ENCODE measurements around the gene GLRA1.

The GLRA1 gene

DNA sequence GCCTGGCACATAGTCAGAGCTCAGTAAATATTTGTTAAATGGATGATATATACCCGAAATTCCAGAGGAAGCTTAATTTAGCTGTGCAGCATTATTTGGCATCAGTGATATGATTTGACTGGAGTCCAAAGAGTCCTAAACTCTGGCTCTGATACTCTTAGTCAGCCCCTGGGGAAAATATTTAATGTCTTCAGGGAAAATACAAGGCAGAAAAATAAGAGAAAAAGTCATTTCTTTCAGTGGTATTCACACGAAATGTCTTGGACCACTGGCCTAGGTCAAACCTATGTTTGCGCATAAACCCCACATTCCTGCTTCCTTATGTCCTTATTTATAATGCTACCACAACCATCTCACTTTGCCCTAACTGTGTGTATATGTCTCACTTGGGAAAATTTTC, 23.8 kb downstream of the GLRA1 start:
- no peaks in the 10 kb centered on the region for H3K36me3 ChIP-seq (ENCODE audit: control insufficient read depth, insufficient read depth, low read length)
- H3K27ac ChIP-seq = no peak overlapping the region
- no peak overlapping the region for H3K4me2 ChIP-seq (ENCODE audit: low read length)
- no peak overlapping the region for H3K9ac ChIP-seq
- TF ChIP-seq, protein P1, sequence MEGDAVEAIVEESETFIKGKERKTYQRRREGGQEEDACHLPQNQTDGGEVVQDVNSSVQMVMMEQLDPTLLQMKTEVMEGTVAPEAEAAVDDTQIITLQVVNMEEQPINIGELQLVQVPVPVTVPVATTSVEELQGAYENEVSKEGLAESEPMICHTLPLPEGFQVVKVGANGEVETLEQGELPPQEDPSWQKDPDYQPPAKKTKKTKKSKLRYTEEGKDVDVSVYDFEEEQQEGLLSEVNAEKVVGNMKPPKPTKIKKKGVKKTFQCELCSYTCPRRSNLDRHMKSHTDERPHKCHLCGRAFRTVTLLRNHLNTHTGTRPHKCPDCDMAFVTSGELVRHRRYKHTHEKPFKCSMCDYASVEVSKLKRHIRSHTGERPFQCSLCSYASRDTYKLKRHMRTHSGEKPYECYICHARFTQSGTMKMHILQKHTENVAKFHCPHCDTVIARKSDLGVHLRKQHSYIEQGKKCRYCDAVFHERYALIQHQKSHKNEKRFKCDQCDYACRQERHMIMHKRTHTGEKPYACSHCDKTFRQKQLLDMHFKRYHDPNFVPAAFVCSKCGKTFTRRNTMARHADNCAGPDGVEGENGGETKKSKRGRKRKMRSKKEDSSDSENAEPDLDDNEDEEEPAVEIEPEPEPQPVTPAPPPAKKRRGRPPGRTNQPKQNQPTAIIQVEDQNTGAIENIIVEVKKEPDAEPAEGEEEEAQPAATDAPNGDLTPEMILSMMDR (IDR thresholded peaks at IDR 0.05) = no peak
- H2AFZ ChIP-seq = no peak overlapping the region
- no peaks in the 10 kb centered on the region for H3K4me1 ChIP-seq
- no peak overlapping the region for H3K4me3 ChIP-seq (ENCODE audit: low read depth, low read length)
- H3K79me2 ChIP-seq = no peaks in the 10 kb centered on the region
- no peaks in the 10 kb centered on the region for H3K27me3 ChIP-seq (ENCODE audit: control insufficient read depth, insufficient read depth, low read length)
- no peaks in the 10 kb centered on the region for H3K9me3 ChIP-seq (ENCODE audit: control insufficient read depth, low read length)

- Histone ChIP-seq H3K27me3 (ENCODE audit: control insufficient read depth, insufficient read depth, low read length) (no peaks in the 10 kb centered on the region), H3K79me2 (no peaks in the 10 kb centered on the region), H3K27ac (no peak overlapping the region), H3K4me2 (ENCODE audit: low read length) (no peak overlapping the region), H3K4me1 (no peaks in the 10 kb centered on the region), H3K36me3 (ENCODE audit: control insufficient read depth, insufficient read depth, low read length) (no peaks in the 10 kb centered on the region), H3K9ac (no peak overlapping the region), H2AFZ (no peak overlapping the region), H3K9me3 (ENCODE audit: control insufficient read depth, low read length) (no peaks in the 10 kb centered on the region), H3K4me3 (ENCODE audit: low read depth, low read length) (no peak overlapping the region)
- TF ChIP-seq, protein P1 (IDR thresholded peaks at IDR 0.05) = no peak
These were observed 25.3 kb downstream of the GLRA1 start for GRCh38 chr5:151899399-151899798.

GRCh38 chr5:151897896-151898295, 26.8 kb downstream of the GLRA1 start:
- no peaks in the 10 kb centered on the region for H3K27me3 ChIP-seq (ENCODE audit: control insufficient read depth, insufficient read depth, low read length)
- no peaks in the 10 kb centered on the region for H3K4me1 ChIP-seq
- no peak overlapping the region for H3K9ac ChIP-seq
- no peak overlapping the region for H3K27ac ChIP-seq
- no peaks in the 10 kb centered on the region for H3K79me2 ChIP-seq
- TF ChIP-seq, protein P1 (IDR thresholded peaks at IDR 0.05) = no peak
- no peak overlapping the region for H3K4me2 ChIP-seq (ENCODE audit: low read length)
- no peak overlapping the region for H2AFZ ChIP-seq
- no peaks in the 10 kb centered on the region for H3K9me3 ChIP-seq (ENCODE audit: control insufficient read depth, low read length)
- no peak overlapping the region for H3K4me3 ChIP-seq (ENCODE audit: low read depth, low read length)
- H3K36me3 ChIP-seq (ENCODE audit: control insufficient read depth, insufficient read depth, low read length) = no peaks in the 10 kb centered on the region

- Histone ChIP-seq H3K9ac (no peak overlapping the region), H3K4me3 (ENCODE audit: low read depth, low read length) (no peak overlapping the region), H3K27me3 (ENCODE audit: control insufficient read depth, insufficient read depth, low read length) (no peaks in the 10 kb centered on the region), H3K36me3 (ENCODE audit: control insufficient read depth, insufficient read depth, low read length) (no peaks in the 10 kb centered on the region), H2AFZ (no peak overlapping the region), H3K79me2 (no peaks in the 10 kb centered on the region), H3K4me1 (no peaks in the 10 kb centered on the region), H3K9me3 (ENCODE audit: control insufficient read depth, low read length) (no peaks in the 10 kb centered on the region), H3K4me2 (ENCODE audit: low read length) (no peak overlapping the region), H3K27ac (no peak overlapping the region)
- TF ChIP-seq, protein P1 (IDR thresholded peaks at IDR 0.05) = no peak
These were observed 27.6 kb downstream of the GLRA1 start for GRCh38 chr5:151897020-151897552.

DNA sequence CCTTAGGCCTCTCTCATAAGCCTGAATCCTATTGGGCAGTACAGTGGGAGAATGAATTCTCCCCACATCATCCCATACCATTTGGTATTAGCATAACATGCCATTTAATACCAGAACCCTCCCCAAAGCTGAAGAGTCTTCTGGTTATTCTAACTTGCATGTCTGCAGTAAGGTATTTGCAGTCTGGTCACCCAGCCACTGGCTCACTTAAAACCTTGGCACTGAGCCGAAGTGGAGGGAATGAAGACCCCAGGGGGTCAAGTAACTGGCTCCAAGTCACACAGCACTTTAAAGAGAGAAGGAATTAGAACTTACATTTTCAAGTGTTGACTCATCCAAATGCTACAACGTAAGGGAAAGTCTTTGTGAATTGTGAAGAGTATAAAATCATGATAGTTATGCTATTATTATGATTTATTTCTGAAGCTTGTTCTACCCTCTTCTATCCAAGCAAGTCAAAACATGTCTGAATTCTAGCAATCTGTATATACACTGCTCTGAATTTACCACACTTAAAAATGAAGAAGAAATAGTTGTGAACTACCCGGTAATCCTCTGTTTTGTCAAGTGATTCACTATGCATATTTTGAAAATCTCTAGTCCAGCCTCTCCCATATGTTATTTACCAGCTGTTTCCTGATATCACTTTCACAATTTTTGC, 28.5 kb downstream of the GLRA1 start:
- H3K9ac ChIP-seq = no peak overlapping the region
- H3K36me3 ChIP-seq (ENCODE audit: control insufficient read depth, insufficient read depth, low read length) = no peaks in the 10 kb centered on the region
- TF ChIP-seq, protein P1 (IDR thresholded peaks at IDR 0.05) = no peak
- no peaks in the 10 kb centered on the region for H3K4me1 ChIP-seq
- no peaks in the 10 kb centered on the region for H3K79me2 ChIP-seq
- H3K27ac ChIP-seq = no peak overlapping the region
- H3K4me3 ChIP-seq (ENCODE audit: low read depth, low read length) = no peak overlapping the region
- no peaks in the 10 kb centered on the region for H3K27me3 ChIP-seq (ENCODE audit: control insufficient read depth, insufficient read depth, low read length)
- H3K9me3 ChIP-seq (ENCODE audit: control insufficient read depth, low read length) = no peaks in the 10 kb centered on the region
- H2AFZ ChIP-seq = no peak overlapping the region
- no peak overlapping the region for H3K4me2 ChIP-seq (ENCODE audit: low read length)

Data from parathyroid adenoma (tissue), 2 donors.